Thoracic aorta (tissue), 2 donors: ENCODE results near the gene PGF. TPM values are rescaled to one million over a fixed set of nuclear protein-coding genes. Genes with fewer than 3 reads are reported as not detected.

Experiments used
- ATAC-seq: fragments of 150-250 bp; one replicate; pipeline ENCODE4 v1.8.0; 2017; ENCODE audit warnings: low read depth; ENCODE audit not compliant: insufficient number of reproducible peaks, low FRiP score
- DNase-seq: peaks from one replicate; pipeline ENCODE4 v3.0.0-alpha.2; 2020; ENCODE audit warnings: low spot score
- H3K27ac ChIP-seq, 2 donors: fragments of 200-600 bp; sonication (generic); 1 replicate in 1 of 2; 2 replicates in 1 of 2; pipeline ENCODE4 v1.5.1; 2016; ENCODE audit warnings: mild to moderate bottlenecking in 2 of 2, moderate library complexity in 2 of 2
- H3K27me3 ChIP-seq: fragments of 200-600 bp; sonication (generic); replicated peaks from 2 replicates; pipeline ENCODE4 v1.6.0; 2016; ENCODE audit warnings: mild to moderate bottlenecking; ENCODE audit not compliant: insufficient read depth
- H3K36me3 ChIP-seq: fragments of 200-600 bp; sonication (generic); one replicate; pipeline ENCODE4 v1.5.1; 2016
- H3K4me1 ChIP-seq, 2 donors: fragments of 200-600 bp; sonication (generic); 1 replicate in 1 of 2; 2 replicates in 1 of 2; pipeline versions ENCODE4 v1.5.1 to v1.6.0; 2016; ENCODE audit warnings: low read depth in 2 of 2, mild to moderate bottlenecking in 1 of 2; ENCODE audit not compliant: control insufficient read depth in 1 of 2
- H3K4me3 ChIP-seq: fragments of 200-600 bp; sonication (generic); 2 replicates; pipeline ENCODE4 v1.5.1; 2016; ENCODE audit warnings: mild to moderate bottlenecking
- H3K9me3 ChIP-seq: fragments of 200-600 bp; sonication (generic); 2 replicates; pipeline ENCODE4 v1.5.1; 2016
- CTCF ChIP-seq: fragments of 200-600 bp; sonication (generic); IDR thresholded peaks from one replicate; pipeline ENCODE4 v1.5.1; 2019; ENCODE audit warnings: antibody characterized with exemption
- total RNA-seq, 2 donors: library from RNA; depleted of rRNA; stranded (reverse); fragments of >200 nt; gene quantifications; one replicate each; pipeline versions ENCODE4 v1.1.0 to v1.2.3, GENCODE V29; 2016

The PGF gene
- total RNA-seq, 2 donors from 2014 or later, result 34.4 to 75.3 TPM

- DNase-seq (no peak), ATAC-seq (no peak)
- Histone ChIP-seq H3K36me3 (no peaks in the 10 kb centered on the region), H3K27ac (no peak overlapping the region), H3K4me1 (no peaks in the 10 kb centered on the region), H3K4me3 (no peak overlapping the region), H3K9me3 (no peaks in the 10 kb centered on the region), H3K27me3 (no peaks in the 10 kb centered on the region)
- TF ChIP-seq CTCF, result no peak
These were observed 6.6 kb upstream of the PGF start for GRCh38 chr14:74962046-74962445.

GRCh38 chr14:74961238-74961911 is 6.0 kb upstream of the PGF start:
- Histone ChIP-seq H3K27ac (no peak overlapping the region), H3K9me3 (no peaks in the 10 kb centered on the region), H3K27me3 (no peaks in the 10 kb centered on the region), H3K36me3 (no peaks in the 10 kb centered on the region), H3K4me3 (no peak overlapping the region), H3K4me1 (no peaks in the 10 kb centered on the region)
- DNase-seq (no peak), ATAC-seq (no peak)
- no peak for TF ChIP-seq CTCF

GRCh38 chr14:74960736-74961135 is 5.3 kb upstream of the PGF start:
- no peak for DNase-seq
- Histone ChIP-seq H3K27me3 (no peaks in the 10 kb centered on the region), H3K4me1 (peaks cover 0 to 3% of the 10 kb centered on the region in 2 donors), H3K4me3 (no peak overlapping the region), H3K36me3 (no peaks in the 10 kb centered on the region), H3K27ac (no peak overlapping the region), H3K9me3 (no peaks in the 10 kb centered on the region)
- no peak for TF ChIP-seq CTCF
- ATAC-seq, result no peak

GRCh38 chr14:74959596-74960180 is 4.3 kb upstream of the PGF start:
- peaks cover 3 to 13% of the 10 kb centered on the region in 2 donors for H3K4me1 ChIP-seq
- TF ChIP-seq CTCF, result no peak
- H3K27me3 ChIP-seq, result no peaks in the 10 kb centered on the region
- DNase-seq (no peak), ATAC-seq (no peak)
- no peak overlapping the region for H3K27ac ChIP-seq
- no peak overlapping the region for H3K4me3 ChIP-seq
- H3K36me3 ChIP-seq, result no peaks in the 10 kb centered on the region
- H3K9me3 ChIP-seq, result no peaks in the 10 kb centered on the region

DNA sequence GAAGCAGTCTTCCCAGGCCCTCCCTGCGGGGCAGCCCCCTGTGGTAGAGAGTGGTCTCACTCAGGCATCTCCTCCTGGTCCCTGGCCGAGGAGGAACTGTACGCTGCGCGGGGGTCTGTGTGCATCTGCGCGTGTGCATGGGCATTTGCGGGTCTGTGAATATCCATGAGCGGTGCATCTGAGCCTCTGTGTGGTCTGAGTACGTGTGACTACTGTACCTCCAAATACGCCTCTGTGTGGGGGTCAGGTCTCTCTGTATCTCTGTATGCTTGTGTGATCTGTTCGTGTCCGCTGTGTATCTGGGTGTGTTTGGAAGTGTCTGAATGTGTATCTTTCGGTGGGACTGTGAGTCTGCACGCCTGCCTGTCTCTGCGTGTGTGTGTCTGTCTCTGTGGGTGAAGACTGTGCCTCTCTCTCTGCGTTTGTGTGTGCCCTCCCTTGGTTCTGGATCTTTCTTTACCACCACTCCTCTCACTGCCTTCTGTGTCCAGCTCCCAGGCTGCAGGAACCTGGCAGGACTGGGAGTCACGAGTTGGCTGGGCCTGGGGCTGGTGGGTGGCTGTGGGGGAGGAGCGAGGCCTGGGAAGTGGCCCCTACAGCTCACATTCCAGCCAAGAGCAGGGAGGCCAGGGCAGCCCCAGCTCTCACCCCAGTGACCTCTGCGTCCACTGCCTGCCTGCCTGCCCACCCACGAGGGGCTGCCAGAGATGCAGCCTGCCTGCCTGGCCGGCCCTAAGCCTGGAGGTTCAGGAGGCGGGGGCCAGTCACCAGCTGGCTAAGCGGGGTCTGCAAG is 1.1 kb upstream of the PGF start:
- no peaks in the 10 kb centered on the region for H3K27me3 ChIP-seq
- DNase-seq (no peak), ATAC-seq (no peak)
- no peaks in the 10 kb centered on the region for H3K9me3 ChIP-seq
- H3K36me3 ChIP-seq, result no peaks in the 10 kb centered on the region
- TF ChIP-seq CTCF, result no peak
- H3K27ac ChIP-seq, result no peak overlapping the region
- H3K4me3 ChIP-seq, result no peak overlapping the region
- H3K4me1 ChIP-seq, result peaks cover 12 to 39% of the 10 kb centered on the region in 2 donors
